HG03095 (cell line): ENCODE data around the gene CD6.

Source experiments
- ATAC-seq: cut with Tn5 transposase; IDR thresholded peaks from one replicate; pipeline ENCODE4 v1.9.1; 2021; ENCODE audit warnings: moderate library complexity; ENCODE audit not compliant: unreplicated experiment

The CD6 gene, protein sequence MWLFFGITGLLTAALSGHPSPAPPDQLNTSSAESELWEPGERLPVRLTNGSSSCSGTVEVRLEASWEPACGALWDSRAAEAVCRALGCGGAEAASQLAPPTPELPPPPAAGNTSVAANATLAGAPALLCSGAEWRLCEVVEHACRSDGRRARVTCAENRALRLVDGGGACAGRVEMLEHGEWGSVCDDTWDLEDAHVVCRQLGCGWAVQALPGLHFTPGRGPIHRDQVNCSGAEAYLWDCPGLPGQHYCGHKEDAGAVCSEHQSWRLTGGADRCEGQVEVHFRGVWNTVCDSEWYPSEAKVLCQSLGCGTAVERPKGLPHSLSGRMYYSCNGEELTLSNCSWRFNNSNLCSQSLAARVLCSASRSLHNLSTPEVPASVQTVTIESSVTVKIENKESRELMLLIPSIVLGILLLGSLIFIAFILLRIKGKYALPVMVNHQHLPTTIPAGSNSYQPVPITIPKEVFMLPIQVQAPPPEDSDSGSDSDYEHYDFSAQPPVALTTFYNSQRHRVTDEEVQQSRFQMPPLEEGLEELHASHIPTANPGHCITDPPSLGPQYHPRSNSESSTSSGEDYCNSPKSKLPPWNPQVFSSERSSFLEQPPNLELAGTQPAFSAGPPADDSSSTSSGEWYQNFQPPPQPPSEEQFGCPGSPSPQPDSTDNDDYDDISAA

DNA sequence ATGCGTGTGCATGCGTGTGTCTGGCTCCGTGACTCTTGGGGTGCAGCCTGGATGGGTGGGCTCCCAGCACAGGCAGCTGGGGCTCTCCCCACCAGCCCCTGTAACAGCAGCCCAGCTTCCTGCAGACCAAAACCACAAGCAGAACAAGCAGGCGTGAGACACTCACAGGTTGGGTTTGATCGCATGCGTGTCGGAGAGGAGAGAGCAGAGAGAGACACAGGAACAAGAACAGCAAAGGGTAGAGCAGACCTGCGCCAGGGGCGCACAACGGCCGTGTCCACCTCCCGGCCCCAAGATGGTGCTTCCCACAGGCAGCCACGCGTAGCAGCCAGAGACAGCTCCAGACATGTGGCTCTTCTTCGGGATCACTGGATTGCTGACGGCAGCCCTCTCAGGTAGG, at the start of gene CD6:
Gene CD6, plus strand, starts transcription at position 161 of the 400 bp plus-strand sequence. Its CDS starts 186 bp downstream, at position 347.
- no peak for ATAC-seq

DNA sequence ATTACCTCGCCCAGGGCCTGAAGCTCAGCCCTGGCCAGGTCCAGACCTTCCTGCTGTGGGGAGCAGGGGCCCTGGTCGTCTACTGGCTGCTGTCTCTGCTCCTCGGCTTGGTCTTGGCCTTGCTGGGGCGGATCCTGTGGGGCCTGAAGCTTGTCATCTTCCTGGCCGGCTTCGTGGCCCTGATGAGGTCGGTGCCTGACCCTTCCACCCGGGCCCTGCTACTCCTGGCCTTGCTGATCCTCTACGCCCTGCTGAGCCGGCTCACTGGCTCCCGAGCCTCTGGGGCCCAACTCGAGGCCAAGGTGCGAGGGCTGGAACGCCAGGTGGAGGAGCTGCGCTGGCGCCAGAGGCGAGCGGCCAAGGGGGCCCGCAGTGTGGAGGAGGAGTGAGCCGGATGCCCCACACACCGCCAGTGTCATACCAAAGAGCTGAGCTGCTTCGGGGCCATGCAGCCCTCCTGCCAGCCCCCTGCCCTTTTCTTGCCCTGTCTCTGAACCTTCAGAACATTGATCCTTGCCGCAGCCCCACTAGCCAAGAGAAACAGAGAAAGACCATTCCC, 49.6 kb upstream of the CD6 start:
- no peak for ATAC-seq

DNA sequence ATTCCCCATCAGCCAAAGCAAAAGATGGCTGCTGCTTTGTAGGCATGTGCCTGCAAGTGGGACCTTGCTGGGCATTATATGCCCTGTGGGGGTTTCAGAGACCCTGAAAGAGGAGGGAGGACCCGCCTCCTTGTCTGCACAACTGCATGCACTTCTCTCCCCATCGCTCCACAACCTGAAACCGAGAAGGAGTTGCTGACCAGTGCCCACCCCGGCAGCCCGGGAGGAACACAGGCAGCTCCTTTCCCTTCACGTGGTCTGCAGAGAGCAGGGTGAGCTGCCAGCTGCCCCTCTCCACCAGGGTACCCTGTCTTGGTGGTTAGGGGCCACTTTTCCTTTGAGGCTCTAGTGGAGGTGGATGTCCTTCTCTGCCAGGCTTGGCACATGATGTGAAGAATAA, 48.6 kb upstream of the CD6 start:
- ATAC-seq: no peak

DNA sequence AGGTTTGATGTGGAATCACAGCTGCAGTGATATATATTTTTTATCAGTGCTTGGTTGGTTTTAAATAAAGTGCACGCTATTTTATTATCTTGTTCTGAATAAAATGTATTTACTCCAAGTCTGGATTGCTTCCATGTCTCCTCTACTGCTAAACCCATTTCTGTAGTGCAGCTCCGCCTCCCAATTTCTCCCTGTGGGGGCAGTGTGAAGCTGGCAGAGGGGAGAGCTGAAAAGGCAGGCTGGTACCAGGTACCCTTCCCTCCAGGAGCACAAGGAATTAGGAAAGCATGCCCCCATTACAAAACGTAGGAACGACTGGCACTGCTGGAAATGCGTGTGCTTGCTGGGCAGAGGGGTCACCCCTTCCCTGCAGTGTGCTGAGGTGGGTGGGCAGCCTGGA, 48.2 kb upstream of the CD6 start:
- ATAC-seq: no peak

DNA sequence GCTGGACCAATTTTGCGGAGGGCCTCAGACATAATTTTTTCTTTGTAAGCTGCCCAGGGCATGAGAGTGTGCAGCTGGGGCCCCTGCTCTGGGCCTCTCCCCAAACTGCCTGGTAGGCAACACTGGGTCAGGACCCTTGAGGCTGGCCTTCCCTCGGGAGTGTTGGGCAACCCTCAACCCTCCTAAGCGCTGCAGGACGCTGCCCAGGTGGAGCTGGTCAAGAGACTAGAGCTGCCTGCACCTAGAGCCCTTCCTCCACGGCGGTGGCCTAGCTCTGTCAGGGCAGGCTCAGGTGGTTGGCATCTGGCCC, 47.7 kb upstream of the CD6 start:
- no peak for ATAC-seq

DNA sequence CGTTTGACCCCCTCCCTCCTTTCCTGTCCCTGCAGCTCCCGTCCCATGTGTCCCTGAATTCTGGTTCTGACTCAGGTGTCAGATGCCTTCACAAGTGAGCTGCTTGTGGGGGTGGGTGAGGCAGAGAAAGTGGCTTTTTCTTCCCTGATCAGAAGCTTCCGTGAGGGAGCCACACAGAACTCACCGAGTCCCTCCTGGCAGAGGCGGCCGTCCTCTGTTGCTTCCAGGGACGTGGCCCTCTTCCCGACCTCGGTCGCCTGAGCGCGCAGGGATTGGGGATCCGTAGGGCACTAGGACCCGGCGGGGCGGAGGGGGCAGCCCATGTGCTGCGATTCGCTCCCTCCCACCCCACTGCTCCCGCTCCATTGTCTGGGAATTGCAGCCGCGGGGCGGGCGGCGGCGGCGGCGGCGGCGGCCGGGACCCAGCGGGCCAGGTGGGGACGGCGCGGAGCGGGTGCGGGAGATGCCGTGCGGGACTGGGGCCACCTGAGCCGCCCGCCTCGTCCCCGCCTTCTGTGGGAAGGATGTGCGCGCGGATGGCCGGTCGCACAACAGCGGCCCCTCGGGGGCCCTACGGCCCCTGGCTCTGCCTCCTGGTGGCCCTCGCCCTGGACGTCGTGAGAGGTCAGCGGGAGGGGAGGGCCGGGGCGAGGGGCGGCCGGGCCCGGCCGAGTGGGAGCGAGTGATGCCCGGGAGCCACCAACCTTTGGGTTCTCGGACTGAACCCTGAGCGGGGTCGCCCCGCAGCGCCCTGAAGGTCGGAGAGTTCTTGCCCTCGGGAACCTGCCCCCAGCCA, 47.2 kb upstream of the CD6 start, which contains the start of gene TMEM132A:
Gene TMEM132A, plus strand, starts transcription at position 351 of the 796 bp plus-strand sequence. Its CDS starts 174 bp downstream, at position 525.
- no peak for ATAC-seq

DNA sequence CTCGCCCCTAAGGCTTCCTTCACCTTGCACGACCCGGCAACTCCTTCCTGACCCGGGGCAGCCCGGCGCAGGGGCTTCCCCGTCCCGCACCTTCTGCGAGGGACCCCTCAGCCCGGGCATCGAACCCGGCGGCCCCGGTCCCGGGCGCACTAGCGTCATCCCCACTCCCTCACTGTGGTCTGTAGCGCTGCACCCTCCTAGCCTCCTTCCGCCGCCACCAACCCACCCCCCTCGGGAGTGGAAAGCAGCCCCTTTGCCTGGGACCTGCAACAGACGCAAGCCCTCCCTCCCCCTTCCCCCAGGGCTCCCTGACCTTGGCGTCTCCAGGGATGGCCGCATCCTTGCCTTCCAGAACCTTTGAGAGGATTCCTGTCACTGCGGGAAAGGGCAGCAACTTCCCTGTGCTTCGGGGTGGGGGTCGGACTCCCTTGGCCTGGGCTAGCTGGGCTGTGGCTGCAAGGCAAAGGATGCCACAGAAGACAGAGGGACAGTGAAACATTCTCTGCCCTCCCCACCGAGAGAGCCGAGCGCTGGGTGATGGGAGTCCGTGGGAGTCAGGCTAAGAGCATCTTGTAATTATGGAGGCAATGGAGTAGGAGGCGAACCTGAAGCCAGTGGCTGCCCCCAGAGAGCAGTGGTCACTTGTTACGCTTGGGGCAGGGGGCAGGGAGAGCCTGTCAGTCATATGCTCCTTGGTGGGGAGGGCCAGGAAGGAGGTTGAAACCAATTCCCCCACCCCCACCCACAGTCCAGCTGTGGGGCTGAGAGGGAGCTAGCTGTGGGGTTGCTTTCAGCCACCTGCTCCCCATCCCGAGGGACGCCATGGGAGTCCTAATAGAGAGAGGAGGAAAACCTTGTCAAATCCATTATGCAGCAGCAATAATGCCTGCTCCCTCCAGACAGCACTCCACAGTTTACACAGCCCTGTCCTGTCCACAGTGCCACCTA, 46.3 kb upstream of the CD6 start:
- ATAC-seq: no peak

DNA sequence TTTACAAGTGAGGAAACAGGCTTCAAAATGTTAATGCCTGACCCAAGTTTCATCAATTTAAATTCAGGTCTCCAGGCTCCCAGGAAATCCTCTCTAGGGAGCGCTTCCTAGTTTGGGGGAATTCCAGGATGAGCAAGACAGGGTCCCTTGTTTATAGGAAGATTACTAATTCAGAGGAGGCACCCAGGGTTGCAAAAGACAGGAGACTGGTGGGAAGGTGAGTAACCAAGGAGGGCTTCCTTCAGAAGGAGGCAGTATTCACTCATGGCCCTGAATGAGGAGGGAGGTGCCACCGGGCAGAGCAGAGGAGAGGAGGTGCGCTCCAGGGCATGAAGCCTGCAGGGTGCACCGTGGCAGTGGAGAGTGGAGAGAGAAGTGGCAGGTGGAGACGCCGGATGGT, 45.6 kb upstream of the CD6 start:
- no peak for ATAC-seq

DNA sequence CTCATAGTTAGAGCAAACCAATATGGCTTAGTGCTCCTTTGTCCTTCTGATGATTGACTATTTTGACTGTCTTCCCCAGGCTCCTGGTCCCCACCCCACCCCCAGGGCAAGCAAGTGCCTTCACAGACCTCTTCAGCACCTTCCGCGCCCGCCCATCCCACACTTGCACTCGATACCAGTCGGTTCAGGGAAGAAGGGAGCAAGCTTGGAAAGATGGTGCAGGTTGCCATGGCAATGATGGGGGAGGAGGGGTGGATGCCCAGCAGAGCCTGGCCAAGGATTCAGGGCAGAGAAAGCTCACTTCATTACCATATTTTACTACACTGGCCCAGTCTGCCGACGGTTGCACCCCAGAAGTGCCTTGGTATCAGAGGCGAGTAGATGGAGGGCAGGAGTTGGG, 45.0 kb upstream of the CD6 start:
- ATAC-seq: no peak

DNA sequence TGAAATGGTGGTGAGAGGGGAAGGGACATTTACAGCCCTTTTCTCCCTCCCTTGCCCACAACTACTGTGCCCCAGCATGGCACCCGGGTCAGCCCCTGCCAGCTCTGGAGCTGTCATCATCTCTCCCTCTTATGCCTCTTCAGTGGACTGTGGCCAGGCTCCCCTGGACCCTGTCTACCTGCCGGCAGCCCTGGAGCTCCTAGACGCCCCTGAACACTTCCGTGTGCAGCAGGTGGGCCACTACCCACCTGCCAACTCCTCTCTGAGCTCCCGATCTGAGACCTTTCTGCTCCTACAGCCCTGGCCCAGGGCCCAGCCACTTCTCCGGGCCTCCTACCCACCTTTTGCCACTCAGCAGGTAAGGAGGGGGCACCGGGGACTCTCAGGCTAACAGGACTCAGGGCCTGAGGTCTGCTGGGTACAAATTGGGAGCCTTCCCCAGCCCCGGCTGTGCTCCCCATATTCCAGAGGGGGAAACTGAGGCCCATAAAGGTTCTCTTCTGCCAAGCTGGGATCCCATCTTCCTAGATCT, 44.4 kb upstream of the CD6 start:
- ATAC-seq: no peak

DNA sequence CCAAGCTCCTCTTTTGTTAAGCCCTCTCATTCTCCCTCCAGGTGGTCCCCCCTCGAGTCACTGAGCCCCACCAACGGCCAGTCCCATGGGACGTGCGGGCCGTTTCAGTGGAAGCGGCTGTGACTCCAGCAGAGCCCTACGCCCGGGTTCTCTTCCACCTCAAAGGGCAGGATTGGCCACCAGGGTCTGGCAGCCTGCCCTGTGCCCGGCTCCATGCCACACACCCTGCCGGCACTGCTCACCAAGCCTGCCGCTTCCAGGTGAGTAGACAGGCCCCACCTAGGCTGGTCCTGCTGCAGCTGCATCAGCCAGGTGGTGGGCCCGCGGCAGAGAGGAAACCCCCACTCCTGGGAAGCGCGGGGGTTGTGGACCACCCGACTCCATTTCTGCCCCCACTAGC, 43.9 kb upstream of the CD6 start:
- no peak for ATAC-seq

DNA sequence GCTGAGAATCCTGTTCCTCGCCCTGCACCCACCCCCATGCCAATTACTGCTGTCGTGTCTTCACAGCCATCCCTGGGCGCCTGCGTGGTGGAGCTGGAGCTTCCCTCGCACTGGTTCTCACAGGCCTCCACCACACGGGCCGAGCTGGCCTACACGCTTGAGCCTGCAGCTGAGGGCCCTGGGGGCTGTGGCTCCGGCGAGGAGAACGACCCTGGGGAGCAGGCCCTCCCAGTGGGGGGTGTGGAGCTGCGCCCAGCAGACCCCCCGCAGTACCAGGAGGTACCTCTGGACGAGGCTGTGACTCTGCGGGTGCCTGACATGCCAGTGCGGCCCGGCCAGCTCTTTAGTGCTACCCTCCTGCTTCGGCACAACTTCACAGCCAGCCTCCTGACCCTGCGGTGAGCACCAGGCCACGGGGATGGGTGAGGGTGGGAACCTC, 42.9 kb upstream of the CD6 start:
- no peak for ATAC-seq

DNA sequence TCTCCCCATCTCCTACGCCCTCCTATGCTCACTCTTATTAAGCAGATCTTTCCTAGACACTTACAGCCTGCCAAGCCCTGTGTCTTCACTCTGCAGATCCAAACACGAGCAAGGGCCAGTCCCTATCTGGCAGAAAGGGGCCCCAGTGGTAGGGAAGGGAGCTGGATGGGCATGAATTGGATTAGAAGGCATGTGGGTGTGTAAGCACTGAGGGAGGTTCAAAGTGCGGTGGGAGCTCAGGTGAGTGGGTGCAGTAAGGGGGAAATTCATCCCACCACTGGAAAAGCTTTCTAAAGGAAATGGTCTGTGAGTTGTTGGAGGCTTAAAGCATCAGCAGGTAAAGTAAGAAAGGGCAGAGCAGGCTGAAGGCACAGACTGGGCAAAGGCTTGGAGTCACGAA, 41.7 kb upstream of the CD6 start:
- no peak for ATAC-seq

DNA sequence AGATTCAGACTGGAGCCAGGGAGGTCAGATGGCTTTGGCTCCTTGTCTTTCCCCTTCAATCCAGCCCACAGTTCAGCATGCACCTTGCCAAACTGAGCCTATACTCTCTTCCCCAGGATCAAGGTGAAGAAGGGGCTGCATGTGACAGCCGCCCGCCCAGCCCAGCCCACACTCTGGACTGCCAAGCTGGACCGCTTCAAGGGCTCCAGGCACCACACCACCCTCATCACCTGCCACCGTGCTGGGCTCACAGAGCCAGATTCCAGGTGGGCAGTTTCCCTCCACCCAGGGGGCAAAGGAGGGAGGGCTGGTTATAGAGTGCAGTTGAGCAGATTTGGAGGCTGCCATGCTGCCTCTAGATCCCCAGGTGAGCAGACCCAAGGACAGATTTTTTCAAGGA, 41.1 kb upstream of the CD6 start:
- ATAC-seq: no peak

DNA sequence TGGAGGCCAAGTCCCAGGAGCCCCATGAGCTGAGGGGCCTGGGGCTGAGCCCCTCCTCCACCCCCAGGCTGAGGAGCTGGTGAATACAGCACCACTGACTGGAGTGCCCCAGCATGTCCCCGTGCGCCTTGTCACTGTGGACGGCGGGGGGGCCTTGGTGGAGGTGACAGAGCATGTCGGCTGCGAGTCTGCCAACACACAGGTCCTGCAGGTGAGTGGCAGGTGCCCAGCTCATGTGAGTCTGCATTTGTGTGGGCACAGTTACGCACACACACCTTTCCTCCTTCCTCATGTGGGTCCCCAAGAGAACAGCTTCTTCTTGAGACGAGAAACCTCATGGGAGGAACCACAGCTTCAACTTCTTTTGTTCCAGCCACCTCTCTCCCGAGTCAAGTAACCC, 39.6 kb upstream of the CD6 start:
- no peak for ATAC-seq

DNA sequence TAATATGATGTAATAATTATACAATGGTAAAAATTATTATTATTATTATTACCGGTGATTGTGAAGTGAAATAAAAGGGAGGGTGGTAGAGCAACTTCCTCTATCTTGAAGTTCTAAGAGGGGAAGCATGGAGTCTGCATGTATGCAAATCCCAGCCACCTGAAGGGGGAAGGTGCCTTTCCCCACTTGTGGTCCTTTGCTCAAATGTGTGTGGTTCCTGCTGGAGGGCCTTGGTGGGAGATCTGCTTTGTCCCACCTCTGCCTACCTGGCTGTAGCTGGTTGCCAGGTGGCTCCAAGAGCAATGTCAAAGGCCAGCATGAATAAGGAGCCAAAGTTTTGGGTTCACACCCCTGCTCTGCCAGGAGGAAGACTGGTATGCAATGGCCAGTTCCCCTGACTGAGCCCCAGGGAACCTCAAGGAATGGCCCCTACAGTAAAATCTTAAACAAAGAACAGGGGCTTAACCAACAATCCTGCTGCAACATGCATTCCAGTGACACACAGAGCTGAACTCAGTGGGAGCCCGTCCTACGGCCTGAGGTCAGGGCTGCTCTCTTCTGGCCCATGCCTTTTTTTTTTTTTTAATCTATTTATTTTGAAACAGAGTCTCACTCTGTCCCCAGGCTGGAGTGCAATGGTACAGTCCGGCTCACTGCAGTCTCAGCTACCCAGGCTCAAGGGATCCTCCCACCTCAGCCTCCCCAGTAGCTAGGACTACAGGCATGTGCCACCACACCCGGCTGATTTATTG, 38.7 kb upstream of the CD6 start:
- no peak for ATAC-seq

DNA sequence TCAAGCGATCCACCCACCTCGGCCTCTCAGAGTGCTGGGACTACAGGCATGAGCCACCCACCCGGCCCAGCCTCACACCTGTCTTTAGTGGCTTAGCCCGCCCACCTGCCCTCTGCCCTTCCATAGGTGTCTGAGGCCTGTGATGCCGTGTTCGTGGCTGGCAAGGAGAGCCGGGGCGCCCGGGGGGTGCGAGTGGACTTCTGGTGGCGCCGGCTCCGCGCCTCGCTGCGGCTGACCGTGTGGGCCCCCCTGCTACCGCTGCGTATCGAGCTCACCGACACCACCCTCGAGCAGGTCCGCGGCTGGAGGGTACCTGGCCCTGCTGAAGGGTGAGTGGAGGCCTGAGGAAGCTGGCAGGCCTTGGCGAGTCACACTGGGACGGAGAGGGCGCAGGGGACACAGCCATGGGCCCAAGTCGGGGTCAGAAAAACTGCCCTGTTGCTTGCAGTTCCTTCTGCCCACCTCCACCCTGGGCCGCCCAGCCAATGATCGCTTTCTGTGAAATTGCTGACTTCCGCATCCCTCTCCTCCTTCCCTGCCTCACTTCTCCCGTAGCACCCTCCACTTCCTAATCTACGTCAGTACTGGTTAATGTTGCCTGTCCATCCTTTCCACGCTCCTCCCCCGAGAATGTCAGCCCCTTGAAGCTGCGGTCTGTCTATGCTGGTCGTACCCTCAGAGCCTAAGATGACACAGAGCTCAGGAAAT, 37.9 kb upstream of the CD6 start:
- no peak for ATAC-seq

DNA sequence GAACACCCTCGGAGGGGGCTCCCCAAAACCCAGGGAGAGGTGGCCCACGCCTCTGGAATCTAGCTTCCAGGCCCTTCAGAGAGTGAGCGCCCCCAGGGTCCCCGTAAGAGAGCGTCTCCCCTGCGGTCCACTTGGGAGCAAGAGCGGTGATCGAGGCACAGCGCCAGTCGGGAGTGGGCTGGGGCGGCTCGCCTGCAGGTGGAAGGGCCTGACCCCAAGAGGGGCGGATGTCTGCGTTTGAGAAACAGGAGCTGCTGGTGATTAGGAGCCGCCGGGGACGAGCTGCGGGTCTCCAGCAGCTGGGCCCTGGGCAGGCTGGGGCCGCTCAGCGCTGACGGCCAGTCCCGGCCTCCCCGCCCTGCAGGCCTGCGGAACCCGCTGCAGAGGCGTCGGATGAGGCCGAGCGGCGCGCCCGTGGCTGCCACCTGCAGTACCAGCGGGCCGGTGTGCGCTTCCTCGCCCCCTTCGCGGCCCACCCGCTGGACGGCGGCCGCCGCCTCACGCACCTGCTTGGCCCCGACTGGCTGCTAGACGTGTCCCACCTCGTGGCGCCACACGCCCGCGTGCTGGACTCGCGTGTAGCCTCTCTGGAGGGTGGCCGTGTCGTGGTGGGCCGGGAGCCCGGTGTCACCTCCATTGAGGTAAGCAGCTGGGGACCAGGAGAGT, 37.2 kb upstream of the CD6 start:
- no peak for ATAC-seq
